Heart right ventricle (tissue), 16 donors: ENCODE results near the gene E4F1. TPM values are rescaled to one million over a fixed set of nuclear protein-coding genes. Genes with fewer than 3 reads are reported as not detected.

Source experiments
- ATAC-seq, 8 donors: fragments of 200-7000 bp; cut with Tn5 transposase; one replicate each; pipeline ENCODE4 v1.9.1; 2020; ENCODE audit warnings: mild to moderate bottlenecking in 8 of 8, moderate library complexity in 8 of 8, moderate number of reproducible peaks in 1 of 8
- DNase-seq, 2 donors: peaks; one replicate each; pipeline ENCODE4 v3.0.0-alpha.2; 2020
- H3K27ac ChIP-seq, 10 donors: fragments of 200-600 bp; sonication (generic) in 2 of 10; one replicate each; pipeline versions ENCODE4 v1.5.0 to v1.8.0; 2020 to 2022; ENCODE audit warnings: mild to moderate bottlenecking in 3 of 10
- H3K27me3 ChIP-seq, 7 donors: fragments of 200-600 bp; one replicate each; pipeline ENCODE4 v1.8.0; 2021 to 2022; ENCODE audit warnings: mild to moderate bottlenecking in 2 of 7
- H3K36me3 ChIP-seq, 9 donors: fragments of 200-600 bp; sonication (generic) in 1 of 9; one replicate each; pipeline versions ENCODE4 v1.5.0 to v1.8.0; 2020 to 2022; ENCODE audit warnings: mild to moderate bottlenecking in 2 of 9
- H3K4me1 ChIP-seq, 9 donors: fragments of 200-600 bp; sonication (generic) in 1 of 9; one replicate each; pipeline versions ENCODE4 v1.5.0 to v1.8.0; 2020 to 2022; ENCODE audit warnings: mild to moderate bottlenecking in 4 of 9
- H3K4me3 ChIP-seq, 10 donors: fragments of 200-600 bp; sonication (generic) in 2 of 10; one replicate each; pipeline versions ENCODE4 v1.5.0 to v1.8.0; 2020 to 2022; ENCODE audit warnings: mild to moderate bottlenecking in 7 of 10, moderate library complexity in 2 of 10
- H3K9me3 ChIP-seq, 11 donors: fragments of 200-600 bp in 10 of 11; sonication (generic) in 2 of 11; one replicate each; pipeline versions ENCODE4 v1.5.0 to v1.8.0; 2013 to 2022; ENCODE audit warnings: mild to moderate bottlenecking in 2 of 11, control low read depth in 1 of 11, moderate library complexity in 1 of 11
- WGBS, 2 donors: extraction: QIAGEN DNeasy Blood & Tissue Kit; methylation state at CpG; one replicate each; pipeline ENCODE4 v1.1.7; 2013; ENCODE audit warnings: inconsistent platforms in 1 of 2; 5-methylcytosine and 5-hydroxymethylcytosine counted together
- intact Hi-C, 10 donors: fragments of 100-400 bp; cut with DNase I; formaldehyde crosslinking; loops; one replicate each; pipeline versions ENCODE4 v1.11.1 to v1.14.2; 2022
- polyA plus RNA-seq, 2 donors: library from polyadenylated mRNA; stranded (reverse); fragments of 200-250 nt; gene quantifications; one replicate each; pipeline ENCODE4 v1.2.3, GENCODE V29; 2013
- total RNA-seq, 10 donors: library from RNA; stranded (reverse); fragmentation: NEBNext Ultra II Directional in 3 of 10; extraction: Animal tissue kit (Norgen Biotek cat#: 25700) in 3 of 10; gene quantifications; one replicate each; pipeline versions ENCODE4 v1.2.1 to v1.2.4, GENCODE V29; 2021 to 2023
- TF ChIP-seq, protein P1 (sequence below), 9 donors: fragments of 200-600 bp; sonication (generic) in 2 of 9; IDR thresholded peaks; one replicate each; pipeline versions ENCODE4 v1.5.0 to v1.8.0; 2021 to 2022; ENCODE audit warnings: antibody characterized with exemption in 9 of 9, mild to moderate bottlenecking in 5 of 9, moderate library complexity in 1 of 9
- donor health status: Arrhythmogenic right ventricular cardiomyopathy.
- donor health status: ischemic (EF 13 %, LVEDD 7.1; RV severe dilation, severe dysfunction).
- donor health status: healthy with polysubstance abuse.
- donor health status: DM: no; HTN: yes; CAD: no.
- donor health status: DM: no; HTN: no; CAD: no.
- donor health status: ischemic (EF 25% LVEDD 6.9; RV normal size, moderate dysfunction).
- donor health status: ischemic (EF 25% LVEDD 5.7; RV mildly dilated, moderate dysfunction).
- donor health status: healthy.
- donor health status: DM: yes; HTN: yes; CAD: no.
- donor health status: Ischemic cardiomyopathy.
- donor health status: ischemic (EF 35%, LVEDD 5.7; RV mildly dilated, moderate dysfunction).
- donor health status: nonischemic (EF 11% LVEDD 7.7; RV severe dilation, severe dysfunction).
- donor health status: DM: yes; HTN: yes; CAD: no.
- donor health status: PGD.
- donor health status: ischemic (EF 29% LVEDD 5.4; RV normal size, mild dysfunction).
- donor health status: nonischemic (EF 23%, LVEDD 6.1; RV moderate dilation, normal function).

The E4F1 gene
- total and polyA plus RNA-seq, 12 donors = 8.4 to 34.8 (median 10.9) TPM

DNA sequence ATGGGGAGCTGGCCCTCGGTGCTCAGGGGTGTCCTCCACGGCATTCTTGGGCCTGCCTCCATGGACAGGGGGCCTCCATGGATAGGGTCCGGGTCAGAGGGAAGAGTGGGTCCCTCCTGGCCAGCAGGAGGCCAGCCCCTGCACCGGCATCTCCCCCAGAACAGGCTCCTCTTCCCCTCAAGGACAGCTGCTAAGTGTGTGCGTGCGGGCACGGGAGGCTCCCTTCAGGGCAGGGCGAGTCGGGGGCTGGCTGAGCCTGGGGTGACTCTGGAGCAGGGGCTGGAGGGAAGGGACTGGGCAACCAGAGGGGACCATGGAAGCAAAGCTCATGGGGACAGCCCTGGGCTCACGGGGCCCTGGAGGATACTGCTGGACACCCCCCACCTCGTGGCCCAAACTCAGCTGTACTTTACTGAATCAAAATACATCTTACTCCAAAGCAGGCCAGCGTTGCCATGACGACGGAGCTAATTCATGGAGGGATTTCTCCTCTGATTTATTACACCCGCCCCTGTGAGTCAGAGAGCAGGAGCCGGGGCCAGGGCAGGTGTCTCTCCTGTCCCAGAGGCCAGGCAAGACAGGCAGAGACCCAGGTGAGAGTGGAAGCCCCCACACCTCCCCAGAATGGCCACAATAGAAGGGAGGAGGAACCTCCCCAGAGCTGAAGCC is 29.1 kb upstream of the E4F1 start:
- WGBS, 2 donors = 74 to 77% methylated on average over 16 of the region's 16 CpGs
- no peaks in the 10 kb centered on the region for H3K9me3 ChIP-seq
- DNase-seq (no peak), ATAC-seq (peak in 1 of 8 donors; percentile 16)
- peaks cover 4 to 15% (median 10%) of the 10 kb centered on the region in 9 donors for H3K4me1 ChIP-seq
- no peaks in the 10 kb centered on the region for H3K36me3 ChIP-seq
- peaks cover 14 to 55% (median 39%) of the 10 kb centered on the region in 7 donors for H3K27me3 ChIP-seq
- H3K27ac ChIP-seq = no peak overlapping the region
- intact Hi-C loops = loop anchor here in 1 of 10 donors (10.0 kb wide), 1 partner anchor 311 kb away; no protein-coding TSS in a partner anchor
- TF ChIP-seq, protein P1, sequence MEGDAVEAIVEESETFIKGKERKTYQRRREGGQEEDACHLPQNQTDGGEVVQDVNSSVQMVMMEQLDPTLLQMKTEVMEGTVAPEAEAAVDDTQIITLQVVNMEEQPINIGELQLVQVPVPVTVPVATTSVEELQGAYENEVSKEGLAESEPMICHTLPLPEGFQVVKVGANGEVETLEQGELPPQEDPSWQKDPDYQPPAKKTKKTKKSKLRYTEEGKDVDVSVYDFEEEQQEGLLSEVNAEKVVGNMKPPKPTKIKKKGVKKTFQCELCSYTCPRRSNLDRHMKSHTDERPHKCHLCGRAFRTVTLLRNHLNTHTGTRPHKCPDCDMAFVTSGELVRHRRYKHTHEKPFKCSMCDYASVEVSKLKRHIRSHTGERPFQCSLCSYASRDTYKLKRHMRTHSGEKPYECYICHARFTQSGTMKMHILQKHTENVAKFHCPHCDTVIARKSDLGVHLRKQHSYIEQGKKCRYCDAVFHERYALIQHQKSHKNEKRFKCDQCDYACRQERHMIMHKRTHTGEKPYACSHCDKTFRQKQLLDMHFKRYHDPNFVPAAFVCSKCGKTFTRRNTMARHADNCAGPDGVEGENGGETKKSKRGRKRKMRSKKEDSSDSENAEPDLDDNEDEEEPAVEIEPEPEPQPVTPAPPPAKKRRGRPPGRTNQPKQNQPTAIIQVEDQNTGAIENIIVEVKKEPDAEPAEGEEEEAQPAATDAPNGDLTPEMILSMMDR (IDR thresholded peaks at IDR 0.05) = no peak
- no peak overlapping the region for H3K4me3 ChIP-seq

DNA sequence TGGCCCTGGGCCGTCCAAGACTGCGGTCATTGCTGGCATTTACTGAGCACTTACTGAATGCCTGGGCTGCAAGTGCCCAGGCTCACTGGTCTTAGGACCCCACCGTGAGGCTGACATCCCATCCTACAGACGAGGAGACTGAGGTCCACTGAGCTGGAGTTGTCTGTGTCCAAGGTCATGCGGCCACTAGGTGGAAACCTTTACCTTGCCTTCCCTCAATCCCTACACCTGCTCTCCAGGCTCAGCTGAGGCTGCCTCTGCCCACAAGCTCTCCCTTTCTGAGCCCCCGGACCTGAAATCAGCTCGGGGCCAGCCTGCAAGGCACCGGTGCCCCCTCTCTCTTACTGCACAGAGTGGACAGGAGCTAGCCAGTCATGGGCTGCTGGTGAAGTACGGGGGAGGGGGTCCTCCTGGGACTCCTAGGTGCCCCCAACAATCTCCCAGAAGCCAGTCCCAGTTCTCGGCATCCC is 28.5 kb upstream of the E4F1 start:
- 36 to 38% methylated on average over 10 of the region's 10 CpGs for WGBS, 2 donors
- TF ChIP-seq, protein P1 (IDR thresholded peaks at IDR 0.05) = peak in 7 of 9 donors; percentile 15 to 38 (median 33)
- intact Hi-C loops = loop anchor here in 1 of 10 donors (10.0 kb wide), 1 partner anchor 310 kb away; no protein-coding TSS in a partner anchor
- Histone ChIP-seq H3K36me3 (no peaks in the 10 kb centered on the region), H3K4me1 (peaks cover 4 to 15% (median 10%) of the 10 kb centered on the region in 9 donors), H3K27ac (no peak overlapping the region), H3K27me3 (peaks cover 14 to 59% (median 39%) of the 10 kb centered on the region in 7 donors), H3K9me3 (no peaks in the 10 kb centered on the region), H3K4me3 (no peak overlapping the region)
- DNase-seq = no peak
- peak in 6 of 8 donors; percentile 18 to 37 (median 31) for ATAC-seq

DNA sequence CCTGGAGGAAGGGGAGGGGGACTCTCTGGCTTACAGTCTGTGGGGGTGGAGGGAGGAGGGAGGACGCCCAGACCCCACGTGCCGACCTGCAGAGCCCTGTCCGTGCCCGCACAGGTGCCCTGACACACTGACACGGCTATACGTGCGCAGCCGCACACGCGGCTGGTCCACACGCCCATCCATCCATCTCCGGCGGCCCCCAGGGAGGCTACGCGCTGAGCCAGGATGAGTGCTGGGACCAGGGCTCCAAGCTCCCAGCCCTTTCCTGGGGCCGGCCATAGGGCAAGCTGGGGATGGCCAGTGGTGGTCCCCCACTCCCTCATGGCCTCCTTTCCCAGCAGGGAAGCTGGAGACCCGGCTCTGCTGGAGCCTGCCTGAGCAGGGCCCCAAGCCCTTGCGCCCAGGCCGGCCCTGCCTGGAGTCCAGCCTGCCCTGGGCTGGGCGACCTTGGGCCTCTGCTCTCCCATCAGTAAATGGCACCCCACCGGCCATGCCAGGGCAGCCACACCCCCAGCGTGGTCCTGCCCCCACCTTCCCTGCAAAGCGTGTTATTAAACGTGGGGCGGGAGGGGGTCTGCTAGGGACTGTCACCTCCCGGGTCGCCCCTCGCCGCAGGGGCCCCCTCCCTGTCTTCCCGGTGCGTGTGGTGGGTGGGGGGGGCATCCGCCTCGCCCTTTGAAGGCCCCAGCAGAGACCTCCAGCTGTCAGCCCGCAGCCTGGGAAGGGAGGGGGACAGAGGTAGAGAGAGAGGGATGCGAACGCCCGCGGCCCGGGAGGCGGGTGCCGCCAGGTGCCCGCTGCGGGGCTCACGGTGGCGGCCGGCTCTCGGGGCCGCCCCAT is 27.8 kb upstream of the E4F1 start:
- intact Hi-C loops = loop anchor here in 1 of 10 donors (10.0 kb wide), 1 partner anchor 309 kb away; no protein-coding TSS in a partner anchor
- ATAC-seq (peak in 4 of 8 donors; percentile 3 to 16 (median 7)), DNase-seq (no peak)
- no peaks in the 10 kb centered on the region for H3K36me3 ChIP-seq
- H3K4me3 ChIP-seq = peak overlapping the region; percentile 23 to 43 (median 35)
- H3K27me3 ChIP-seq = peaks cover 14 to 59% (median 39%) of the 10 kb centered on the region in 7 donors
- H3K4me1 ChIP-seq = peaks cover 4 to 15% (median 10%) of the 10 kb centered on the region in 9 donors
- 7 to 9% methylated on average over 39 to 49 of the region's 49 CpGs for WGBS, 2 donors
- no peaks in the 10 kb centered on the region for H3K9me3 ChIP-seq
- TF ChIP-seq, protein P1 (IDR thresholded peaks at IDR 0.05) = no peak
- no peak overlapping the region for H3K27ac ChIP-seq
